Measurements from ENCODE around the gene ACOX1. TPM values are rescaled to one million over a fixed set of nuclear protein-coding genes. Genes with fewer than 3 reads are reported as not detected.

ACOX1 gene
- total and polyA plus RNA-seq, 2 donors (not counting 1 experiment from before 2014, with no cell fraction given), result 6.6 to 31.2 TPM

DNA sequence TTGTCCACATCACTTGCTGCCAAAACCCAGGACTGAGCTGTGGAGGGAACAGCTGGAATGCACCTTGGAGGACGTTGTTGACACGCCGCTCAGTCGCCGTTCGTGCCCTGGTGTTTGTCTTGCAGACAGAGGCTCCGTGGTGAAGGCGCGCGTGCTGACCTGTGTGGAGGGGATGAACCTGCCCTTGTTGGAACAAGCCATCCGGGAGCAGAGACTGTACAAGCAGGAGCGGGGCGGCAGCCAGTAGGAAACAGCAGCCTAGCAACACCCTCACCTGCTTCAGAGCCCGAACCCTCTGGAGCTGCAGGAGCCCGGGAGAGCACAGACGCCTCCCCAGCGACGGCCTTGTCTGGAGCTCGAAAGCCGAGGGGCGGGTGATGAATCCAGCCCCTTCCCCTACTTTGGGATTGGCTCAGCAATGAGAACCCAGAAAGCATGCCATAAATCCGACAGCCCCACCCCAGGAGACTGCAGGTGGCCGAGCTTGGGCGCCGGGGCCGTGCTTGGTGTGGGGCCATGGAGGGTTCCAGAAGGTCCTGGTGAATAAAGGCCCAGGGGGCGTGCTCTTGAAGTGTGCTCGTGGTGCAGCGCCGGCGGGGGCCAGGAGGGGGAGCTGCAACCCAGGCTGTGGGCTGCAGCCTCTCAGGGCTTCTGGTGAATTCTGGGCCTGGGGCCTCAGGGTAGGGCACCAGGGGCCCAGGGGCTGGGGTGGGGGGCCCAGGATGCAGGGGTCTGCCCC lies 21.2 kb upstream of the ACOX1 start:
- ATAC-seq (ENCODE audit: low read depth) (peak; percentile 74), DNase-seq (peak; percentile 60)
- TF ChIP-seq, protein P1, sequence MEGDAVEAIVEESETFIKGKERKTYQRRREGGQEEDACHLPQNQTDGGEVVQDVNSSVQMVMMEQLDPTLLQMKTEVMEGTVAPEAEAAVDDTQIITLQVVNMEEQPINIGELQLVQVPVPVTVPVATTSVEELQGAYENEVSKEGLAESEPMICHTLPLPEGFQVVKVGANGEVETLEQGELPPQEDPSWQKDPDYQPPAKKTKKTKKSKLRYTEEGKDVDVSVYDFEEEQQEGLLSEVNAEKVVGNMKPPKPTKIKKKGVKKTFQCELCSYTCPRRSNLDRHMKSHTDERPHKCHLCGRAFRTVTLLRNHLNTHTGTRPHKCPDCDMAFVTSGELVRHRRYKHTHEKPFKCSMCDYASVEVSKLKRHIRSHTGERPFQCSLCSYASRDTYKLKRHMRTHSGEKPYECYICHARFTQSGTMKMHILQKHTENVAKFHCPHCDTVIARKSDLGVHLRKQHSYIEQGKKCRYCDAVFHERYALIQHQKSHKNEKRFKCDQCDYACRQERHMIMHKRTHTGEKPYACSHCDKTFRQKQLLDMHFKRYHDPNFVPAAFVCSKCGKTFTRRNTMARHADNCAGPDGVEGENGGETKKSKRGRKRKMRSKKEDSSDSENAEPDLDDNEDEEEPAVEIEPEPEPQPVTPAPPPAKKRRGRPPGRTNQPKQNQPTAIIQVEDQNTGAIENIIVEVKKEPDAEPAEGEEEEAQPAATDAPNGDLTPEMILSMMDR (IDR thresholded peaks at IDR 0.05), result peak; percentile 70
- TF ChIP-seq EZH2 (IDR thresholded peaks at IDR 0.05; ENCODE audit: borderline replicate concordance, insufficient read depth, low read depth, low read length, poor library complexity, severe bottlenecking), result no peak
- Histone ChIP-seq H2AFZ (ENCODE audit: insufficient read depth, low read depth, low read length, poor library complexity, severe bottlenecking) (no peak overlapping the region), H3K4me1 (ENCODE audit: control insufficient read depth in 2 of 2, insufficient read depth in 2 of 2, low read length in 2 of 2) (peaks cover 9 to 14% of the 10 kb centered on the region in 2 donors), H3K27me3 (replicated peaks in 1 of 4; ENCODE audit: control extremely low read depth in 1 of 4, control insufficient read depth in 3 of 4, insufficient read depth in 4 of 4, low read length in 3 of 4) (no peaks in the 10 kb centered on the region), H4K20me1 (ENCODE audit: control insufficient read depth, insufficient read depth, low read length, poor library complexity, severe bottlenecking) (no peaks in the 10 kb centered on the region), H3K4me2 (replicated peaks; ENCODE audit: low read depth, low read length, poor library complexity, severe bottlenecking) (no peak overlapping the region), H3K9me3 (ENCODE audit: control extremely low read depth in 1 of 3, control insufficient read depth in 2 of 3, insufficient read depth in 1 of 3, low read length in 2 of 3) (no peaks in the 10 kb centered on the region), H3K79me2 (ENCODE audit: control insufficient read depth, insufficient read depth, low read length) (no peaks in the 10 kb centered on the region), H3K9ac (ENCODE audit: low read length) (no peak overlapping the region), H3K27ac (ENCODE audit: low read length in 2 of 2) (no peak overlapping the region), H3K4me3 (ENCODE audit: control extremely low read depth in 1 of 5, extremely low read depth in 1 of 5, insufficient read depth in 1 of 5, low read depth in 2 of 5, low read length in 4 of 5) (no peak overlapping the region), H3K36me3 (replicated peaks in 1 of 2; ENCODE audit: control extremely low read depth in 1 of 2, control insufficient read depth in 1 of 2, extremely low read depth in 1 of 2, insufficient read depth in 2 of 2, low read length in 1 of 2) (peaks cover 0 to 5% of the 10 kb centered on the region in 2 experiments)
- 82% methylated on average over 26 of the region's 31 CpGs for WGBS (ENCODE audit: insufficient coverage)
- no peaks in the 10 kb centered on the region for H3K9me3 Mint-ChIP-seq (ENCODE audit: insufficient read depth)
- H3K4me3 Mint-ChIP-seq, result no peak overlapping the region
- ChIA-PET POLR2A (interaction anchor here (0.6 to 1.0 kb wide), 2 partner anchors 22 to 252 kb away, joined by 3 to 7 read pairs; no protein-coding TSS in a partner anchor), CTCF (interaction anchor here (0.8 to 3.6 kb wide), 8 partner anchors 9 to 279 kb away, joined by 3 to 20 read pairs (median 4); partner anchors contain the start of genes ACOX1, FBF1 and TEN1)
- H3K4me1 Mint-ChIP-seq, result peaks cover 11% of the 10 kb centered on the region
- H3K27ac Mint-ChIP-seq, result no peak overlapping the region
- no peaks in the 10 kb centered on the region for H3K27me3 Mint-ChIP-seq
- intact Hi-C loops (cut with micrococcal nuclease), result loop anchor here (10.0 kb wide), 2 partner anchors 155 to 245 kb away; partner anchors contain the start of gene UNC13D

DNA sequence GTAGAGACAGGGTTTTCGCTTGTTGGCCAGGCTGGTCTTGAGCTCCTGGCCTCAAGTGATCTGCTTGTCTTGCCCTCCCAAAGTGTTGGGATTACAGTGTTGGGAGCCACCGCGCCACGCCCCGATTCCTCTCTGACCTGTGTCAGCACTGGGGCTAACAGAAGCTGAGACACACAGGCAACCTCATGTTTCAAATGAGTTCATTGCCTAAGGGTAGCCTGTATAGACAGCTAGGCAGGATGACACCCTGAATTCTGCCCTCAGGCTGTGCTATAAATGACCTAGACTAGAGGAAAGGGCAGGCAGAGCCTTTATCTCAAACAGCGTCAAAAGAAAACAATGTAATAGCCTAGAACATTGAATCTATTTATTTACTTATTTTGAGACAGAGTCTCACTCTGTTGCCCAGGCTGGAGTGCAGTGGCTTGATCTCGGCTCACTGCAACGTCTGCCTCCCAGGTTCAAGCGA lies 19.4 kb upstream of the ACOX1 start:
- intact Hi-C loops (cut with micrococcal nuclease), result no loop called here
- Histone ChIP-seq H3K4me2 (replicated peaks; ENCODE audit: low read depth, low read length, poor library complexity, severe bottlenecking) (no peak overlapping the region), H3K4me1 (ENCODE audit: control insufficient read depth in 2 of 2, insufficient read depth in 2 of 2, low read length in 2 of 2) (peaks cover 9 to 14% of the 10 kb centered on the region in 2 donors), H3K9me3 (ENCODE audit: control extremely low read depth in 1 of 3, control insufficient read depth in 2 of 3, insufficient read depth in 1 of 3, low read length in 2 of 3) (no peaks in the 10 kb centered on the region), H3K27me3 (replicated peaks in 1 of 4; ENCODE audit: control extremely low read depth in 1 of 4, control insufficient read depth in 3 of 4, insufficient read depth in 4 of 4, low read length in 3 of 4) (no peaks in the 10 kb centered on the region), H4K20me1 (ENCODE audit: control insufficient read depth, insufficient read depth, low read length, poor library complexity, severe bottlenecking) (no peaks in the 10 kb centered on the region), H2AFZ (ENCODE audit: insufficient read depth, low read depth, low read length, poor library complexity, severe bottlenecking) (no peak overlapping the region), H3K36me3 (replicated peaks in 1 of 2; ENCODE audit: control extremely low read depth in 1 of 2, control insufficient read depth in 1 of 2, extremely low read depth in 1 of 2, insufficient read depth in 2 of 2, low read length in 1 of 2) (peaks cover 0 to 5% of the 10 kb centered on the region in 2 experiments), H3K79me2 (ENCODE audit: control insufficient read depth, insufficient read depth, low read length) (no peaks in the 10 kb centered on the region), H3K4me3 (ENCODE audit: control extremely low read depth in 1 of 5, extremely low read depth in 1 of 5, insufficient read depth in 1 of 5, low read depth in 2 of 5, low read length in 4 of 5) (no peak overlapping the region), H3K27ac (ENCODE audit: low read length in 2 of 2) (no peak overlapping the region), H3K9ac (ENCODE audit: low read length) (no peak overlapping the region)
- peak overlapping the region; percentile 4 for H3K27ac Mint-ChIP-seq
- TF ChIP-seq, protein P1 (IDR thresholded peaks at IDR 0.05), result no peak
- no peak for TF ChIP-seq EZH2 (IDR thresholded peaks at IDR 0.05; ENCODE audit: borderline replicate concordance, insufficient read depth, low read depth, low read length, poor library complexity, severe bottlenecking)
- DNase-seq, result no peak
- POLR2A ChIA-PET, result no interaction called here
- H3K9me3 Mint-ChIP-seq (ENCODE audit: insufficient read depth), result no peaks in the 10 kb centered on the region
- no peak overlapping the region for H3K4me3 Mint-ChIP-seq
- WGBS (ENCODE audit: insufficient coverage), result 98% methylated on average over 8 of the region's 9 CpGs
- peaks cover 11% of the 10 kb centered on the region for H3K4me1 Mint-ChIP-seq
- CTCF ChIA-PET, result interaction anchor here (0.7 to 3.4 kb wide), 6 partner anchors 10 to 281 kb away, joined by 3 to 20 read pairs (median 4); partner anchors contain the start of genes ACOX1 and TEN1
- no peaks in the 10 kb centered on the region for H3K27me3 Mint-ChIP-seq
- no peak for ATAC-seq (ENCODE audit: low read depth)
